HepG2 (cell line): ENCODE results near the gene NBEAL2.

Experiments used
- CTCF ChIP-seq: sonication (generic); formaldehyde crosslinking; IDR thresholded peaks from 2 replicates; pipeline ENCODE4 v1.5.0; 2020; ENCODE audit warnings: mild to moderate bottlenecking, missing genetic modification reagents, moderate library complexity
- FOXO4 ChIP-seq: sonication (generic); formaldehyde crosslinking; conservative IDR thresholded peaks from 2 replicates; pipeline ENCODE4 v1.8.1; 2023; ENCODE audit warnings: missing genetic modification reagents
- JUND ChIP-seq: sonication (generic); formaldehyde crosslinking; IDR thresholded peaks from 2 replicates; pipeline ENCODE4 v1.8.0; 2022; ENCODE audit warnings: mild to moderate bottlenecking, missing genetic modification reagents
- RAD51 ChIP-seq: fragments of 450-650 bp; IDR thresholded peaks from 2 replicates; pipeline ENCODE4 v1.6.1; 2016; ENCODE audit warnings: borderline replicate concordance
- SETDB1 ChIP-seq: sonication (generic); formaldehyde crosslinking; IDR thresholded peaks from 2 replicates; pipeline ENCODE4 v1.5.1; 2020; ENCODE audit warnings: missing genetic modification reagents, mild to moderate bottlenecking, borderline replicate concordance
- TAF1 ChIP-seq: sonication (generic); formaldehyde crosslinking; IDR thresholded peaks from 2 replicates; pipeline ENCODE4 v1.4.0; 2020; ENCODE audit warnings: missing genetic modification reagents
- ZNF136 ChIP-seq: sonication (generic); formaldehyde crosslinking; IDR thresholded peaks from 2 replicates; pipeline ENCODE4 v1.8.1; 2022; ENCODE audit warnings: low read depth, mild to moderate bottlenecking, moderate library complexity, missing genetic modification reagents
- ZNF362 ChIP-seq: sonication (generic); formaldehyde crosslinking; IDR thresholded peaks from 2 replicates; pipeline ENCODE4 v1.4.0; 2020; ENCODE audit warnings: missing genetic modification reagents, mild to moderate bottlenecking, borderline replicate concordance
- TF ChIP-seq, protein P1 (sequence below): IDR thresholded peaks from 2 replicates; pipeline ENCODE4 v1.6.1; 2012; ENCODE audit warnings: low read depth, low read length, improper control_type of control experiment

DNA sequence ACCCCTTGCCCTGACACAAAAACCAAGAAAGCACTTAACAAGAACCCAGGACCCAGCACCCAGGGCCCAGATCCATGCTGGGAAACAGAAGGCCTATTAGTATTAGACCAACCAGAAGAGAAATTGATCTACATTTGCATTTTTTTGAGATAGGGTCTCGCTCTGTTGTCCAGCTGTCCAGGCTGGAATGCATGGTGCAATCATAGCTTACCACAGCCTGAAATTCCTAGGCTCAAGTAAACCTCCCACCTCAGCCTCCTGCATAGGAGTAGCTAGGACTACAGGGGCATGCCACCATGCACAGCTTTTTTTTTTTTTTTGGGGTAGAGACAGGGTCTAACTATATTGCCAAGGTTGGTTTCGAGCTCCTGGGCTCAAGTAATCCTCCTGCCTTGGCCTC, 29.3 kb upstream of the NBEAL2 start:
- no peak for TF ChIP-seq JUND (CRISPR knock-in tag)
- no peak for TF ChIP-seq CTCF (CRISPR knock-in tag)
- TF ChIP-seq FOXO4, result no peak
- no peak for TF ChIP-seq ZNF136 (CRISPR knock-in tag)
- no peak for TF ChIP-seq RAD51
- no peak for TF ChIP-seq TAF1 (CRISPR knock-in tag)
- TF ChIP-seq, protein P1, sequence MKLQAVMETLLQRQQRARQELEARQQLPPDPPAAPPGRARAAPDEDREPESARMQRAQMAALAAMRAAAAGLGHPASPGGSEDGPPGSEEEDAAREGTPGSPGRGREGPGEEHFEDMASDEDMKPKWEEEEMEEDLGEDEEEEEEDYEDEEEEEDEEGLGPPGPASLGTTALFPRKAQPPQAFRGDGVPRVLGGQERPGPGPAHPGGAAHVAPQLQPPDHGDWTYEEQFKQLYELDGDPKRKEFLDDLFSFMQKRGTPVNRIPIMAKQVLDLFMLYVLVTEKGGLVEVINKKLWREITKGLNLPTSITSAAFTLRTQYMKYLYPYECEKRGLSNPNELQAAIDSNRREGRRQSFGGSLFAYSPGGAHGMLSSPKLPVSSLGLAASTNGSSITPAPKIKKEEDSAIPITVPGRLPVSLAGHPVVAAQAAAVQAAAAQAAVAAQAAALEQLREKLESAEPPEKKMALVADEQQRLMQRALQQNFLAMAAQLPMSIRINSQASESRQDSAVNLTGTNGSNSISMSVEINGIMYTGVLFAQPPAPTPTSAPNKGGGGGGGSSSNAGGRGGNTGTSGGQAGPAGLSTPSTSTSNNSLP, result no peak
- TF ChIP-seq ZNF362 (CRISPR knock-in tag), result no peak
- no peak for TF ChIP-seq SETDB1 (CRISPR knock-in tag)
